Stimulated activated CD4-positive, alpha-beta T cell treated with anti-CD3 and anti-CD28 coated beads, Interleukin-1b, Interleukin-23, amount 100 ng/mL, for 1 hour (primary cell): ENCODE results near the gene SLMAP.

Source experiments
- DNase-seq, 2 donors: peaks; one replicate each; pipeline ENCODE4 v3.0.0-alpha.2; 2020; ENCODE audit warnings: low read depth in 2 of 2

The SLMAP gene

GRCh38 chr3:57961177-57961827 lies 205.2 kb downstream of the SLMAP start:
- no peak for DNase-seq

DNA sequence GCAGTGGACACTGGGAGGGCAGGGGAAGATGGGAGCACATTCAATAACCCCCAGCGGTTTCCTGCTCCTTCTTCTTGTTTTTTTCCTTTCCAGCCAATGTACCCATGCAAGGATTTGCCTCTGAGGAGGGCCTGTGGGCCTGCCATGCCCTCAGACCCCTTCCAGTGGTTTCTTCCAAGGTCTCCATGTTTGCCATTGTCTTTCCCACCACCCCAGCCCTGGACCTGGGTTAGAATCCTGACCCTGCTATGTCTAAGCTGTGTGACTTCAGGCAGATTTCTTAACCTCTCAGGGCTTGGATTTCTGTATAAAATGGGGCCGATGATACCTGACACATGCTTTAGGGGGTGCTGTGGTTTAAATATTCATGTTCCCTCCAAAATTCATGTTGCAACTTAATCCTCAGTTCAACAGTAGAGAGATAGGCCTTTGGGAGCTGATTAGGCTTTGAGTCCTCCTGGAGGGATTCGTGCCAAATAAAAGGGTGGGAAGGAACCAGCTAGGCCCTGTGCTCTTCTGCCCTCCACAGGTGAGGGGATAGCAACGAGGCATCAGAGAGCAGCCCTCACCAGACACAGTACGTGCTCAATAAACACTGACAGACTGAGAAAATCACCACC lies 205.8 kb downstream of the SLMAP start:
- no peak for DNase-seq

DNA sequence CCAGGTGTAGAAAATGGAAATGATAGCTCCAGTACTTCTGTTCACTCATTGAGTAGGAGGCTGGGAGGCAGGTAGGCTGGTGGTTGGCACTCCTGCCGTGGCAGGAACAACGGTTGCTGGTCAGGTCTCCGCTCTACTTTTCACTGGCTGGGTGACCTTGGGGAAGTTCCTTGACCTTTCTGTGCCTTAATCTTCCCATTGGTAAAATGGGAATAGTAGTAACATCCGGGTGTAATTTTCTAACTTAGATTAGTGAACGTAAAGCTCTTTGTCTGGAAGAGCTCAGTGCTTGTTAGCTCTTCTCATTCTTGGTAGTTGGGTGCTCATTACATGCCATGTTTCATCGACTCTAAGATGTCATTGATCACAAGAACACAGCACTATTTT lies 206.3 kb downstream of the SLMAP start:
- DNase-seq, result no peak

DNA sequence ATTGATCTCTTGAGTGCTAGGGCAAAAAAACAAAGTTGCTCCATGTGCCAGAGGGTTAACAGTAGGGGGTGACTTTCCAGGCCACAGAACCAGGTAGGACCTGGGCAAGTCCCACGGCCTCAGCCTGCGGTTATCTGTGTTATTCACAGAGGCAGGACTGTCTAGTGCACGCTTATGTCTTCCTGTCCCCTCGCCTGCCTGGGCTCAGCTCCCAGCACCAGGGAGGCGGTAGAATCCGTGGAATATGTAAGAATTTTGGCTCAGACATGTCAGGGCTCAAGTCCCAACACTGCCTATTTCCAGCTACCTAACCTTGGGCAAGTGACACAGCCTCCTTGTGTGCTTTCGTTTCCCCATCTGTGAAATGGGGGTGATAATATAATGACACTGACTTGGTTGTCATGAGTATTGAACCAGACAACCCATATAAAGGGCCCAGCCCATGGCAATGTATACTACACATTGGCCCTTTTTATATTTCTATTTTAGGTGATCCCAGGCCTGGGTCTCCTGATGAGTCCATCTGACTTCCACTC lies 207.8 kb downstream of the SLMAP start:
- DNase-seq, result no peak

- no peak for DNase-seq
Observed at GRCh38 chr3:57966829-57967228, 210.7 kb downstream of the SLMAP start.

DNA sequence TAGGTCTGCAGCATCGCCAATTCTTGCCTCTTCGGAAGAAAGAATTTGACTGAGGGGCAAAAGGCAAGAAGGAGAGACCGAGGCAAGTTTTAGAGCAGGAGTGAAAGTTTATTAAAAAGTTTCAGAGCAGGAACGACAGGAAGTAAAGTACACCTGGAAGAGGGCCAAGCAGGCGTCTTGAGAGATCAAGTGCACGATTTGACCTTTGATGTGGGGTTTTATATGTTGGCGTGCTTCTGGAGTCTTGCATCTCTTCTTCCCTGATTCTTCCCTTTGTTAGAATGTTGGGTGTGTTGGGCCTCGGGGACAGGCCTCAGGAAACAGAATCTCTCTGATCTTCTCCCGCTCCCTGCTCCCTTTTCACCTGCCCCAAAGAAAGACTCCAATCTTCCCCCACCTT lies 211.5 kb downstream of the SLMAP start:
- no peak for DNase-seq

DNA sequence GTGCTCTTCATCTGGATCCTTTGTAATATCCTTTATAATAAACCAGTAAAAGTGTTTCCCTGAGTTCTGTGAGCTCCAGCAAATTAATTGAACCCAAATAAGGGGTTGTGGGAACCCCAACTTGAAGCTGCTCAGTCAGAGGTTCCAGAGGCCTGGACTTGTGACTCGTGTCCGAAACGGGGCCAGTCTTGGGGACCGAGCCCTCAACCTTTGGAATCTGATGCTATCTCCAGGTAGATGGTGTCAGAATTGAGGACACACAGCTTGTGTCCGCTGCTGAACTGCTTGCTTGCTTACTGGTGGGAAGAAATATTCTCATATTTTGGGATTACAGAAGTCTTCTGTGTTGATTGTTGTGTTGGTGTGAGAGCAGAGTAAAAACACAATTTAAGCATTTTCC lies 212.4 kb downstream of the SLMAP start:
- DNase-seq, result no peak

GRCh38 chr3:57971975-57972374 lies 215.9 kb downstream of the SLMAP start:
- no peak for DNase-seq

DNA sequence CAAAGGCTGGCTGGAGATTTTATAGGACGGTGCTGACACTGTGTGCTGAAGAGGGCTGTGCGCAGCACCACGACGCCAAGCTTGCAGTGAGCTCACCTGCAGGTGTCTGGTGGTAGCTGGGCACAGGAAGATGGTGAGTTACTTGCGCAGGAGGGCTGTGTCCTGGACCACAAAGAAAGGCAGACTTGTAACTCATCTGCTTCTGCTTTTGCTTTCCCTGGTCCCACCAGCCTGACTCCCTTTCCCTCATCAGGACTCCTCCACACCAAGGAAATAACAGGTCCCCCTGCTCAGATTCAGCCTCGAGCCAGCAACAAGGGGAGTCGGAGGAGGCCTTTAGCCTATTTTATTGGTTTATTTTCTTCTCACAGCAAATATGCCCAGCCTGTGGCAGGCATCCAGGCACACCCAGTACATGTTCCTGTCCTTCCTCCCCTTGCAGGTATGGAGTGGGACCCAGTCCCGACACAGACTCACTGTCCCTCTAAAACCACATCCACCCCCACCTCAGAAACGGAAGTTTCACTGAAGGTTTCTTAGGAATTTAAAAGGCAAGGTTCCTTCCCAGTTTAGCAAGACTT lies 216.5 kb downstream of the SLMAP start:
- DNase-seq, result no peak

GRCh38 chr3:57973715-57974477 lies 217.8 kb downstream of the SLMAP start:
- no peak for DNase-seq

- no peak for DNase-seq
Observed at GRCh38 chr3:57974796-57975388, 218.8 kb downstream of the SLMAP start.

- no peak for DNase-seq
Observed at GRCh38 chr3:57977818-57978235, 221.7 kb downstream of the SLMAP start.

DNA sequence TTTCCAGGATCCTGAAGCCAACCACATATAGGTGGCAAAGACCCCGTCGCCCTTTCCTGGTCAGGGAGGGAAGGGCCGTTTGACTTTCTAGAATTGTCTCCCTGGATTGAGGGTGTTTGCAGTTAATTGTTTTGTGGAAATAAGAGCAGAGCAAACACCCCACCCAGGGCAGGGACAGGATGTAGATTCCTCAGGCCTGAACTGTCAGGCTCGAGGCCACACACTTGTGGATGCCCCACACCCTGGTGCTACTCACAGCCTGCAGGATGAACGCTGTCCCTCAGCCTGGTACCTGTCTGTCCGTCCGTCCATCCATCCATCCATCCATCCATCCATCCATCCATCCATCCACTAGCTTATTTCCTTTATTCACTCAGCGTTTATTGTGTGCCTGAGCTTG lies 222.2 kb downstream of the SLMAP start:
- no peak for DNase-seq
